OCI-LY3 (cell line): ENCODE results near the gene PLA2G4F.

Experiments
- EZH2phosphoT487 ChIP-seq: fragments of 200-600 bp; shearing (Covaris generic); IDR thresholded peaks from 2 replicates; pipeline ENCODE4 v1.6.1; 2018; ENCODE audit warnings: antibody characterized with exemption, mixed run types, low read depth
- TF ChIP-seq, protein P1 (sequence below): fragments of 200-600, 300-600 bp; sonication (generic); IDR thresholded peaks from 2 replicates; pipeline ENCODE4 v1.5.1; 2014; ENCODE audit warnings: antibody characterized with exemption, low read length, low read depth

DNA sequence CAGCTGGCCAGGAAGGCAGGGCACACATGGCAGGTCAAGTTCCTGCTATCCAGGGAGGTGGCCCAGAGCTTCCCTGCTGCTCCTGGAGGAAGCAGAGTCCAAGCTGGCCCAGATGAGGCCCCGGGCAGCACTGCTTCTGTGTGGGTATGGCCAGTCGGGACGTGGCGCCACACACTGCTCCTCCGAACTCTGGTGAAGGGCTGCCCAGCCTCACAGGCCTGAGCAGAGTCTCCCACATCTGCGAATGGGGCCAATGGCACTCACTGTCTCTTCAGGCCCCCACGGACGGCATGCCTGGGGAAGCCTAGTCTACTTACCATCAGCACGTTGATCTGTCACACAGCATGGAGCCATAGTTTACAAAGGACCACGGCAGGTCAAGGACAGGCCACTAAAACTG, 2.5 kb upstream of the PLA2G4F start:
- TF ChIP-seq, protein P1, sequence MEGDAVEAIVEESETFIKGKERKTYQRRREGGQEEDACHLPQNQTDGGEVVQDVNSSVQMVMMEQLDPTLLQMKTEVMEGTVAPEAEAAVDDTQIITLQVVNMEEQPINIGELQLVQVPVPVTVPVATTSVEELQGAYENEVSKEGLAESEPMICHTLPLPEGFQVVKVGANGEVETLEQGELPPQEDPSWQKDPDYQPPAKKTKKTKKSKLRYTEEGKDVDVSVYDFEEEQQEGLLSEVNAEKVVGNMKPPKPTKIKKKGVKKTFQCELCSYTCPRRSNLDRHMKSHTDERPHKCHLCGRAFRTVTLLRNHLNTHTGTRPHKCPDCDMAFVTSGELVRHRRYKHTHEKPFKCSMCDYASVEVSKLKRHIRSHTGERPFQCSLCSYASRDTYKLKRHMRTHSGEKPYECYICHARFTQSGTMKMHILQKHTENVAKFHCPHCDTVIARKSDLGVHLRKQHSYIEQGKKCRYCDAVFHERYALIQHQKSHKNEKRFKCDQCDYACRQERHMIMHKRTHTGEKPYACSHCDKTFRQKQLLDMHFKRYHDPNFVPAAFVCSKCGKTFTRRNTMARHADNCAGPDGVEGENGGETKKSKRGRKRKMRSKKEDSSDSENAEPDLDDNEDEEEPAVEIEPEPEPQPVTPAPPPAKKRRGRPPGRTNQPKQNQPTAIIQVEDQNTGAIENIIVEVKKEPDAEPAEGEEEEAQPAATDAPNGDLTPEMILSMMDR, result no peak
- TF ChIP-seq EZH2phosphoT487, result no peak
